Karpas-422 (cell line): Measurements from ENCODE around the gene CD47. TPM values are rescaled to one million over a fixed set of nuclear protein-coding genes. Genes with fewer than 3 reads are reported as not detected.

Experiments
- DNase-seq: peaks from one replicate; pipeline ENCODE4 v3.0.0-alpha.2; 2015
- H2AFZ ChIP-seq: fragments of 200-600 bp; sonication (generic); 2 replicates; pipeline ENCODE4 v1.6.1; 2014; ENCODE audit warnings: antibody characterized with exemption, low read length, mixed read lengths
- H3K27ac ChIP-seq: fragments of 200-600 bp; sonication (generic); 2 replicates; pipeline ENCODE4 v1.5.1; 2014; ENCODE audit warnings: mild to moderate bottlenecking, low read length, moderate library complexity
- H3K27me3 ChIP-seq: fragments of 200-600 bp; sonication (generic); 2 replicates; pipeline ENCODE4 v1.6.1; 2014; ENCODE audit warnings: low read length, mixed read lengths
- H3K36me3 ChIP-seq: fragments of 200-600 bp; sonication (generic); 2 replicates; pipeline ENCODE4 v1.6.1; 2014; ENCODE audit warnings: low read length, mixed read lengths; ENCODE audit not compliant: insufficient read depth
- H3K4me1 ChIP-seq: fragments of 200-600 bp; sonication (generic); 2 replicates; pipeline ENCODE4 v1.6.1; 2014; ENCODE audit warnings: mild to moderate bottlenecking, low read length, mixed read lengths
- H3K4me2 ChIP-seq: fragments of 200-600 bp; sonication (generic); 2 replicates; pipeline ENCODE4 v1.6.1; 2014; ENCODE audit warnings: low read length, low read depth, mild to moderate bottlenecking; ENCODE audit not compliant: poor library complexity, severe bottlenecking
- H3K4me3 ChIP-seq: fragments of 200-600 bp; sonication (generic); 2 replicates; pipeline ENCODE4 v1.5.1; 2014; ENCODE audit warnings: mild to moderate bottlenecking, antibody characterized with exemption, low read length, mixed read lengths
- H3K79me2 ChIP-seq: fragments of 200-600 bp; sonication (generic); 2 replicates; pipeline ENCODE4 v1.6.1; 2014; ENCODE audit warnings: mild to moderate bottlenecking, low read length, mixed read lengths
- H3K9ac ChIP-seq: fragments of 200-600 bp; sonication (generic); 2 replicates; pipeline ENCODE4 v1.6.0; 2014; ENCODE audit warnings: low read length
- H3K9me2 ChIP-seq: fragments of 200-600 bp; sonication (generic), shearing (Covaris generic); replicated peaks from 2 replicates; pipeline ENCODE4 v1.6.0; 2014; ENCODE audit warnings: mild to moderate bottlenecking, low read length, moderate library complexity; ENCODE audit not compliant: insufficient read depth
- H3K9me3 ChIP-seq: fragments of 300-700, 200-600 bp; sonication (generic); 2 replicates; pipeline ENCODE4 v1.6.1; 2014; ENCODE audit warnings: low read length, mixed read lengths
- H4K20me1 ChIP-seq: fragments of 200-600 bp; sonication (generic); 2 replicates; pipeline ENCODE4 v1.6.1; 2014; ENCODE audit warnings: mild to moderate bottlenecking, antibody characterized with exemption, low read length, low read depth; ENCODE audit not compliant: insufficient read depth
- total RNA-seq: library from RNA; depleted of rRNA; stranded (reverse); fragments of >200 nt; shearing (Covaris generic); gene quantifications from 2 replicates; pipeline ENCODE4 v1.2.3, GENCODE V29; 2014; ENCODE audit warnings: low replicate concordance

The CD47 gene
- total RNA-seq, 1 experiment from 2014 or later, result 180 TPM

- peaks cover 46% of the 10 kb centered on the region for H3K4me1 ChIP-seq
- H3K9ac ChIP-seq, result no peak overlapping the region
- H3K4me3 ChIP-seq, result no peak overlapping the region
- H3K4me2 ChIP-seq, result no peak overlapping the region
- no peaks in the 10 kb centered on the region for H3K9me2 ChIP-seq
- no peak overlapping the region for H2AFZ ChIP-seq
- peaks cover 69% of the 10 kb centered on the region for H3K36me3 ChIP-seq
- no peaks in the 10 kb centered on the region; the same call in 1 of the 2 replicates for H4K20me1 ChIP-seq
- no peak overlapping the region; the same call in 1 of the 2 replicates for H3K27ac ChIP-seq
- H3K9me3 ChIP-seq, result no peaks in the 10 kb centered on the region
- H3K79me2 ChIP-seq, result peaks cover 88% of the 10 kb centered on the region
- no peaks in the 10 kb centered on the region for H3K27me3 ChIP-seq
- DNase-seq, result no peak
Observed at GRCh38 chr3:108065096-108065495, 25.7 kb downstream of the CD47 start.

DNA sequence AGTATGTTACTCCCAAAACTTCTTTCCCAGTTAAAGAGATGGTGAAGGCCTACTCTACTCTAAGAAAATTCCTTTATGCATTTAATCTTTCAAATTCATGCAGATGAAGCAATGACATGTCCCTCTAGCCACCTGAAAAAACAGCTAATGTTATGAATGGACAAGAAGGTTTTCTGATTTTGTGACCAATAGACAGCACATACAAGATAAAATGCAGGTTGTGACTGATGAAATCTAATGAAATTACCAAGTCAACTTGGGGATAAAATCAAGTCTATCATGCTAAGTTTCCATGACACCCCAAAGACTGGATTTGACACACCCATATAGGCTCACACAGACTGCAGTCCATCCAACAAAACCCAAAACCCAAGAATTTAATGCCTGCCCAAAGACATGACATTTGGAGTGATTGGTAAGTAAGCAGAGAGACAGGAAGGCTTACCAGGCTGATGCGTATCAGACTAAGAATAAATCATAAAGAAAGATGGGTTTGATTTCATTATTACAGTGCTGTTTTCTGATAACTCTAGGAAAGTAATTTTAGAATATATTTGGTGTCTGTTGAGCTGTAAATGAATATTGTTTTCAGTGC lies 26.4 kb downstream of the CD47 start:
- Histone ChIP-seq H3K9me3 (no peaks in the 10 kb centered on the region), H4K20me1 (no peaks in the 10 kb centered on the region; the same call in 1 of the 2 replicates), H2AFZ (no peak overlapping the region), H3K36me3 (peaks cover 69% of the 10 kb centered on the region), H3K9ac (no peak overlapping the region), H3K79me2 (peaks cover 87% of the 10 kb centered on the region), H3K27me3 (no peaks in the 10 kb centered on the region), H3K4me1 (peaks cover 46% of the 10 kb centered on the region), H3K4me2 (no peak overlapping the region), H3K4me3 (no peak overlapping the region), H3K27ac (no peak overlapping the region; the same call in 1 of the 2 replicates), H3K9me2 (no peaks in the 10 kb centered on the region)
- DNase-seq, result no peak

DNA sequence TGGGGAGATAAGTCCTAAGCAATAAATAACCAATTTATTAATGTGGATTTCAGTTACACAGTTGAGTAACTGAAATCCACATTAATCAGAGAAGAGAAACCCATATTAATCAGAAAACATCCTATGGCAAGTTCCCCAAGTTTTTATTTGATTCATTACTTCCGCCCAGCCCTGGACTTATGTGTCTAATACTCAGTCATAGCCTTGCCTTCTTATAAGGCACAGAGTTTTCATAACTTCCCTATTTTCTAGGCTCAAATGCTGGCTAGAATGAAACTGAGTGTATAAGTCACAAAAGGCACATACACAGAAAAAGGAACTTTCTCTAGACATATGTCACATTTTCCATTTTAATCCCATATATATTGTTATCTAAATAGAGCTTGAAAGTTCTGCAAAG lies 28.8 kb downstream of the CD47 start:
- Histone ChIP-seq H3K9me2 (no peaks in the 10 kb centered on the region), H3K9ac (no peak overlapping the region), H3K4me1 (peaks cover 45% of the 10 kb centered on the region), H3K27me3 (no peaks in the 10 kb centered on the region), H3K36me3 (peaks cover 72% of the 10 kb centered on the region), H4K20me1 (no peaks in the 10 kb centered on the region; the same call in 1 of the 2 replicates), H3K4me2 (no peak overlapping the region), H3K9me3 (no peaks in the 10 kb centered on the region), H3K79me2 (peaks cover 70% of the 10 kb centered on the region), H2AFZ (no peak overlapping the region), H3K27ac (0 out of 2 replicates have a peak overlapping the region, but pooled peaks have one; percentile 20), H3K4me3 (no peak overlapping the region)
- DNase-seq, result peak; percentile 68

GRCh38 chr3:108060331-108060730 lies 30.5 kb downstream of the CD47 start:
- Histone ChIP-seq H3K4me1 (peaks cover 33% of the 10 kb centered on the region), H3K4me2 (no peak overlapping the region), H3K27ac (no peak overlapping the region), H3K9me2 (no peaks in the 10 kb centered on the region), H3K79me2 (peaks cover 65% of the 10 kb centered on the region), H3K36me3 (peaks cover 68% of the 10 kb centered on the region), H3K9ac (no peak overlapping the region), H3K9me3 (no peaks in the 10 kb centered on the region), H4K20me1 (no peaks in the 10 kb centered on the region; the same call in 1 of the 2 replicates), H3K27me3 (no peaks in the 10 kb centered on the region), H3K4me3 (no peak overlapping the region), H2AFZ (no peak overlapping the region)
- DNase-seq, result no peak

DNA sequence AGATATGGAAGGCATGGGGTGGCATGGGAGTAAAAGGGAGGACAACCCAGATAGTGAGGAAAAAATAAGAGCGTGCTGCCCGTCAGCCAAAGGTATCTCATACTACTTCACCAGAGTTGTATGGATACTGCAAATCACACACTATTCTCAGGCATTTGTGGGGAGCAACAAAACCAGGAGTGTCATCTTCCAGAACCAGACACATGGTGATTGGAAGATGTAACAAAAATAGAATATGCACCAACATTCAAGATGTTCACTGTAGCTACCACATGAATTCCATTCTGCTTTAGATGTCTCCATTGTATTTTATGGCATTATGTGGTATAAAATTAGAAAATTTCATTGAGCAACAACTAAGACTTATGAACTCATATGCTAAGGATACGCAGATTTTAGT lies 34.9 kb downstream of the CD47 start:
- Histone ChIP-seq H3K79me2 (peaks cover 52% of the 10 kb centered on the region), H2AFZ (no peak overlapping the region), H3K9me2 (no peaks in the 10 kb centered on the region), H3K4me2 (no peak overlapping the region), H3K4me1 (0 out of 2 replicates have a peak, but pooled peaks cover 3% of the 10 kb centered on the region), H3K36me3 (peaks cover 79% of the 10 kb centered on the region; the same call in 1 of the 2 replicates), H4K20me1 (no peaks in the 10 kb centered on the region), H3K9me3 (no peaks in the 10 kb centered on the region), H3K27me3 (no peaks in the 10 kb centered on the region), H3K9ac (no peak overlapping the region), H3K4me3 (no peak overlapping the region), H3K27ac (no peak overlapping the region)
- DNase-seq, result no peak

DNA sequence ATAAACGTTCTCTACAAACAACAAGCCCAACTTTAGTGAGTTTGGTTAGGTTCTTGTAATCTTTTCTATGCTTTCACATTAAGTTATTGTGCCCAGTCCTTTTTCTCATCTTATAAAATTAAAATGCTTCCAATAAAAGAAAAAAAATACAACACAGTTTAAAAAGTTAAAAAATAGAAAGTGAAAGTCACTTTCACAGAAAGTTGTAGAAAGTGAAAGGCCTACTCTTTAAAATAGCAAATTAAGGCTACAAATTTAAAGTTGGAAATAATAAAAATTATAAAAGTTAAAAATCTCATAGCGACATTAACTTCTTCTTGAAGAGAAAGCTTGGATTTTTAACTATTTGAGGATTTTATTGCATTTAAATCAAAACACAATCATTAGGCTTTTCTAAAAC lies 35.9 kb downstream of the CD47 start:
- H2AFZ ChIP-seq, result no peak overlapping the region
- H3K9ac ChIP-seq, result no peak overlapping the region
- H3K27me3 ChIP-seq, result no peaks in the 10 kb centered on the region
- H3K79me2 ChIP-seq, result peaks cover 42% of the 10 kb centered on the region
- H3K4me2 ChIP-seq, result no peak overlapping the region
- no peaks in the 10 kb centered on the region for H3K9me3 ChIP-seq
- H4K20me1 ChIP-seq, result no peaks in the 10 kb centered on the region
- 0 out of 2 replicates have a peak, but pooled peaks cover 3% of the 10 kb centered on the region for H3K4me1 ChIP-seq
- peaks cover 70% of the 10 kb centered on the region; the same call in 1 of the 2 replicates for H3K36me3 ChIP-seq
- H3K27ac ChIP-seq, result no peak overlapping the region
- no peak overlapping the region for H3K4me3 ChIP-seq
- H3K9me2 ChIP-seq, result no peaks in the 10 kb centered on the region
- DNase-seq, result no peak

DNA sequence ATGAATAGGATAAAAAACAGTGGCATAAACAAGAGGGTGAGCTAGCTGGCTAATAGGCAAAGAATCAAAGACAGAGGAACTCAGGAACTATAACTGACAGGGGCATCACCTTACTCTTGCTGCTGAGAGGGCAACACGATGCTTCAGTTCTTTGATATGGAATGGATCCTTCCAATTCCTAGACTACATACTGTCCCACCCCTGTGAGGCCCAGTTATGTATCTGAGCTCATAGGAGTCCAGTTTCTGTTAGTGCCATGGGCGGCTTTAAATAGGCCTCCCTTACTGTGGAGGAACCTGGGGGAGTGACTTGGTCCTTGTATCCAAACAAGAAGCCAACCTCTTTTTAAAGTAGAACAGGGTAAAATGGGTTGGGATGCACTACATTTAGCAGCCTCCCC lies 37.3 kb downstream of the CD47 start:
- no peak for DNase-seq
- Histone ChIP-seq H3K9ac (no peak overlapping the region), H3K9me3 (no peaks in the 10 kb centered on the region), H3K27ac (no peak overlapping the region), H4K20me1 (no peaks in the 10 kb centered on the region), H3K79me2 (peaks cover 39% of the 10 kb centered on the region), H3K4me3 (no peak overlapping the region), H3K27me3 (no peaks in the 10 kb centered on the region), H2AFZ (no peak overlapping the region), H3K4me1 (0 out of 2 replicates have a peak, but pooled peaks cover 3% of the 10 kb centered on the region), H3K4me2 (no peak overlapping the region), H3K9me2 (no peaks in the 10 kb centered on the region), H3K36me3 (peaks cover 65% of the 10 kb centered on the region; the same call in 1 of the 2 replicates)

DNA sequence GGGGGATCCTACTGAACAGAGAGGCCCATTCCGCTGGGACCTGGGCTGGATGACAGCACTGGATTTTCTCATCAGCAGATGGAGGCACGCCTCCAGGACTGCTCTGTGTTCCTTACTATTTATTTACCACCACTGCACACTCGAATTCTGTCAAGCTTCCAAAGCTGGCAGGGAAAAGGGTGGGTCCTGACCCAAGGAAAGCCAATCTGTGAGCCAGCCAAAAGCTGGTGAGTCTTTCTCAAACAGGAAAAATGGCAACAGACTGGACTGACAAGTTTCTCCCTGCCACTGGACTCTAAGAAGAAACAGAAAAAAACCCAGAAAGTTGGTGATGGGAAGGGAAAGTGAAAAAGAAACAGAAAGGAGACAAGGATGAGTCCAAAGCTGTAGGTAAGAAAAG lies 37.8 kb downstream of the CD47 start:
- Histone ChIP-seq H3K27me3 (no peaks in the 10 kb centered on the region), H3K4me3 (no peak overlapping the region), H3K9ac (no peak overlapping the region), H3K79me2 (peaks cover 36% of the 10 kb centered on the region), H3K4me2 (no peak overlapping the region), H3K9me2 (no peaks in the 10 kb centered on the region), H3K27ac (no peak overlapping the region), H3K36me3 (peaks cover 62% of the 10 kb centered on the region; the same call in 1 of the 2 replicates), H3K4me1 (0 out of 2 replicates have a peak, but pooled peaks cover 3% of the 10 kb centered on the region), H3K9me3 (no peaks in the 10 kb centered on the region), H4K20me1 (no peaks in the 10 kb centered on the region), H2AFZ (no peak overlapping the region)
- DNase-seq, result no peak
